Measurements from ENCODE around the gene AGPAT1.
A peak's percentile ranks its signal among the peaks of the same experiment; 100 is the strongest.
"Not testable (repeated sequence)": the region's sequence is repeated elsewhere in the genome, so short reads cannot be mapped to it uniquely, and the experiment has no call there.

The AGPAT1 gene

DNA sequence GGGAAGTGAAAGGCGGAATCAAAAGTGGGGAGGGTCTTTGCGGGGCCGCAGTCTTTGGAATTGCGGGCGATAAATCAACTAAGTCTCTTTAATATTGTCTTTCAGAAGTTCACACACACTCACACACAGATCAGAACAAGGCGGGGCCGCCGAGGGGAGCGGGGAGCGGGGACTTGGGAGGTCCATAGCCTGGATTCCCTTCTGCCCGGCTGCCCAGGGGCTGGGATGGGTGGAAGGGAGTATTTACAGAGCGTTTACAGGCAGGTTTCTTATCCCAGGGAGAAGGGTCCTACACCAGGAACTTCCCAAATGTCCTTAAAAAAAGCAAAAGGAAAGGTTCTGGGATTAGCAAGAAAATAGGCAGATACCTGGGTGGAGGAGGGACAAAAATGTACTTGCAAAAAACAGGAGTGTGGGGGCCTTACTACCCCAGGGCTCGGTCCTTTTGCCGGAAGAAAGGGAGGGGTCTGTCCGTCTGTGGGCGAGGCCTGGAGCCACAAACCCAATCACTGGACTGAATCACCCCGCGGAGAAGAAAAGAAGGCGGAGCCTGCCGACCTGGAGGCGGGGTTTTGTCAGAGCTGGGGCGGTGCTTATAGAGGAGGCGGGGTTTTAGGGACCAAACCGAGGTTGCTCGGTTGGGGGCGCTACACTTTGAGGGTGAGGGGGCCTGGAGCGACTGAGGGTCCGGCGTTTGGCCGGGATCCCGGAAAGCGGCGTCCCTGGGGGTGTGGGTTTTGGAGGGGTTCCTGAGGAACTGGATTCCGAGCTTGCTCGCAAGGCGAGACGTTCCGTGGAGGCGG lies 27.4 kb downstream of the AGPAT1 start:
- Mint-ChIP-seq H3K36me3 (ENCODE audit: low read depth) (no peaks in the 10 kb centered on the region), H3K4me3 (peak overlapping the region; percentile 79), H3K9me3 (no peaks in the 10 kb centered on the region), H3K4me1 (ENCODE audit: low read depth) (peaks cover 19% of the 10 kb centered on the region), H3K27ac (peak overlapping the region; percentile 29), H3K27me3 (ENCODE audit: low read depth) (peaks cover 69% of the 10 kb centered on the region)
- DNase-seq (ENCODE audit: low spot score): peak; percentile 63

DNA sequence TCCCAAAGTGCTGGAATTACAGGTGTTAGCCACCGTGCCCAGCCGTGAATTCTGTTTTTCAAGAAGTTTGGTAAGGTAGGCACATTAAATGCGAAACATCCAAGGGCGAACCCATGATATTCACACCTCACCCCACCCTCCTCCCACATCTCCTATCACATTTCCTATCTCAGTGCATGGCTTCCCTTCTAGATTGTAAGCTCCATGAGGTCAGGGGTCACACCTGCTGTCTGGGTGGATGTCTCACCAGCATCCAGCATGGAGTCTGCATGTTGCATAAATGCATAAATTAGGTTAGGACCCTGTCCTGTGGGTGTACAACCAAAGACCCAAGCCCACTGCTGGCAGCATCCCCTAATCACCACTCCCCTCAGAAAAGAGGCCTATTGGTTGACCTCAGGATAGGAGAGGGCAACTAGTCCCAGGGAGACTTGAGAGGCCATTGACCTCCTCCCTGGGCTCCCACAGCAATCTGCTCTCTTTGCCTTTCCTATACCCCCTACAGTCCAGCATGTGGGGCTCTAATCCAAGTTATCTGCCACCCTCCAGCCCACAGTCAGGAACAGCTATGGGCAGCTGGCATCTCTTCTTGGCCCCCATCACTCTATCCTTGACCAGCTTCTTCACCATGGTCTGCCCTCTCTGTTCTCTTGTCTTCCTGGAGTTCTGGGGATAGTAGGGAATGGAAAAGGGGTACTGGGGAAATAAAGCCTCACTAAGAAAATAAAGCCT lies 28.3 kb downstream of the AGPAT1 start:
- Mint-ChIP-seq H3K9me3 (no peaks in the 10 kb centered on the region), H3K27me3 (ENCODE audit: low read depth) (peaks cover 60% of the 10 kb centered on the region), H3K4me1 (ENCODE audit: low read depth) (peaks cover 13% of the 10 kb centered on the region), H3K36me3 (ENCODE audit: low read depth) (no peaks in the 10 kb centered on the region), H3K4me3 (no peak overlapping the region), H3K27ac (no peak overlapping the region)
- no peak for DNase-seq (ENCODE audit: low spot score)

GRCh38 chr6:32146687-32147086 lies 29.2 kb downstream of the AGPAT1 start:
- no peak overlapping the region for H3K4me3 Mint-ChIP-seq
- H3K27ac Mint-ChIP-seq: no peak overlapping the region
- peaks cover 13% of the 10 kb centered on the region for H3K4me1 Mint-ChIP-seq (ENCODE audit: low read depth)
- peaks cover 59% of the 10 kb centered on the region for H3K27me3 Mint-ChIP-seq (ENCODE audit: low read depth)
- no peaks in the 10 kb centered on the region for H3K9me3 Mint-ChIP-seq
- no peak for DNase-seq (ENCODE audit: low spot score)
- no peaks in the 10 kb centered on the region for H3K36me3 Mint-ChIP-seq (ENCODE audit: low read depth)

DNA sequence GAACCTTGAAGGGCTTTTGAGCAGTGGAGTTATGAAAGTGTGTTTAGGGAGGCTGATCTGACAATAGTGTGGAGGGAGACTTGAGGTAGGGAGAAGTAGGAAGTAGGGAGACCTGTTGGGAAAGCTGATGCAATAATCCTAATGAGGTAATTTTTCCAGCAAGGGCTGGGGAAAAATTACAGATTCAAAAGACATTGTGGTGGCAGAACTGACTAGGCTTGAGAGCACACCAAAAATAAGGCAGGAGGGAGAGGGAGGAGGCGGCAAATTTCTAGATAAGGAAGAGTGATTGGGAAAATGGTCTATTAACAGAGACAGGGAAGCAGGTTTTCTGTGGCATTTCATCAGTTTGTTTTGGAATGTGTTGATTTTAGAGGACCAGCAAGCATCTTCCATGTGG lies 29.6 kb downstream of the AGPAT1 start:
- Mint-ChIP-seq H3K4me3 (no peak overlapping the region), H3K36me3 (ENCODE audit: low read depth) (no peaks in the 10 kb centered on the region), H3K27me3 (ENCODE audit: low read depth) (peaks cover 58% of the 10 kb centered on the region), H3K27ac (no peak overlapping the region), H3K9me3 (no peaks in the 10 kb centered on the region), H3K4me1 (ENCODE audit: low read depth) (peaks cover 12% of the 10 kb centered on the region)
- DNase-seq (ENCODE audit: low spot score): no peak

GRCh38 chr6:32144238-32144637 lies 31.6 kb downstream of the AGPAT1 start:
- not testable (repeated sequence) for H3K4me3 Mint-ChIP-seq; H3K27ac Mint-ChIP-seq; H3K9me3 Mint-ChIP-seq; DNase-seq (ENCODE audit: low spot score); H3K36me3 Mint-ChIP-seq (ENCODE audit: low read depth)
- Mint-ChIP-seq H3K27me3 (ENCODE audit: low read depth) (peaks cover 47% of the 10 kb centered on the region), H3K4me1 (ENCODE audit: low read depth) (peaks cover 11% of the 10 kb centered on the region)

GRCh38 chr6:32140420-32141046 lies 35.4 kb downstream of the AGPAT1 start:
- Mint-ChIP-seq H3K27ac (no peak overlapping the region), H3K9me3 (no peaks in the 10 kb centered on the region), H3K36me3 (ENCODE audit: low read depth) (no peaks in the 10 kb centered on the region), H3K4me3 (no peak overlapping the region), H3K27me3 (ENCODE audit: low read depth) (peaks cover 11% of the 10 kb centered on the region), H3K4me1 (ENCODE audit: low read depth) (no peaks in the 10 kb centered on the region)
- no peak for DNase-seq (ENCODE audit: low spot score)

GRCh38 chr6:32139590-32139989 lies 36.3 kb downstream of the AGPAT1 start:
- no peaks in the 10 kb centered on the region for H3K36me3 Mint-ChIP-seq (ENCODE audit: low read depth)
- DNase-seq (ENCODE audit: low spot score): no peak
- H3K9me3 Mint-ChIP-seq: no peaks in the 10 kb centered on the region
- H3K27ac Mint-ChIP-seq: no peak overlapping the region
- H3K4me1 Mint-ChIP-seq (ENCODE audit: low read depth): no peaks in the 10 kb centered on the region
- no peak overlapping the region for H3K4me3 Mint-ChIP-seq
- H3K27me3 Mint-ChIP-seq (ENCODE audit: low read depth): peaks cover 12% of the 10 kb centered on the region

GRCh38 chr6:32137454-32137853 lies 38.4 kb downstream of the AGPAT1 start:
- Mint-ChIP-seq H3K27ac (no peak overlapping the region), H3K4me3 (no peak overlapping the region), H3K4me1 (ENCODE audit: low read depth) (no peaks in the 10 kb centered on the region), H3K27me3 (ENCODE audit: low read depth) (peaks cover 14% of the 10 kb centered on the region), H3K36me3 (ENCODE audit: low read depth) (no peaks in the 10 kb centered on the region), H3K9me3 (no peaks in the 10 kb centered on the region)
- DNase-seq (ENCODE audit: low spot score): no peak

- H3K9me3 Mint-ChIP-seq: no peaks in the 10 kb centered on the region
- no peaks in the 10 kb centered on the region for H3K36me3 Mint-ChIP-seq (ENCODE audit: low read depth)
- no peak for DNase-seq (ENCODE audit: low spot score)
- H3K27ac Mint-ChIP-seq: no peak overlapping the region
- H3K4me1 Mint-ChIP-seq (ENCODE audit: low read depth): peaks cover 10% of the 10 kb centered on the region
- no peak overlapping the region for H3K4me3 Mint-ChIP-seq
- H3K27me3 Mint-ChIP-seq (ENCODE audit: low read depth): peaks cover 10% of the 10 kb centered on the region
These were observed 42.1 kb downstream of the AGPAT1 start for GRCh38 chr6:32133786-32134185.

DNA sequence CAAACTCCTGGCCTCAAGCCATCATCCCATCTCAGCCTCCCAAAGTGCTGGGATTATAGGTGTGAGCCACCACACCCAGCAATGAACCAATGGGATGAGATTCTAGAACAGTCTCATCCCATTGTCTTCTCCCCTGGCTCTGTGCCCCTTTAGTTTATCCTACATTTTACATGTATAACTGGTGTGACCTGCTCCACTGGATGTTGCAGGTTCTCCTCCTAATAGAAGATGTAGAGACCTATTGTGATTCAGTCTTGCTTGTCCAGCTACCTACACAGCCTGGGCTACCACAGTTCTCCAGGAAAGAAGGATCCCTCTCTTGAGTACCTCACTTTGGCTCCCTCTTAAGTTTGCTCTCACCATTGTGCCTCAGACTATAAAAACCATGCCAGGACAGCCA lies 43.8 kb downstream of the AGPAT1 start:
- H3K4me1 Mint-ChIP-seq (ENCODE audit: low read depth): peaks cover 19% of the 10 kb centered on the region
- no peak overlapping the region for H3K4me3 Mint-ChIP-seq
- H3K27ac Mint-ChIP-seq: no peak overlapping the region
- H3K9me3 Mint-ChIP-seq: no peaks in the 10 kb centered on the region
- peaks cover 4% of the 10 kb centered on the region for H3K36me3 Mint-ChIP-seq (ENCODE audit: low read depth)
- H3K27me3 Mint-ChIP-seq (ENCODE audit: low read depth): peaks cover 10% of the 10 kb centered on the region
- no peak for DNase-seq (ENCODE audit: low spot score)

- H3K27ac Mint-ChIP-seq: peak overlapping the region; percentile 31
These were observed 44.4 kb downstream of the AGPAT1 start for GRCh38 chr6:32131439-32131948.

GRCh38 chr6:32129297-32130088 lies 46.4 kb downstream of the AGPAT1 start:
- peak overlapping the region; percentile 91 for H3K27ac Mint-ChIP-seq
- H3K9me3 Mint-ChIP-seq: no peaks in the 10 kb centered on the region
- peaks cover 31% of the 10 kb centered on the region for H3K4me1 Mint-ChIP-seq (ENCODE audit: low read depth)
- H3K27me3 Mint-ChIP-seq (ENCODE audit: low read depth): peaks cover 8% of the 10 kb centered on the region
- H3K36me3 Mint-ChIP-seq (ENCODE audit: low read depth): peaks cover 19% of the 10 kb centered on the region
- no peak for DNase-seq (ENCODE audit: low spot score)
- peak overlapping the region; percentile 100 for H3K4me3 Mint-ChIP-seq

More at GRCh38 chr6:32131439-32131948, 44.4 kb downstream of the AGPAT1 start:
- DNase-seq (ENCODE audit: low spot score): no peak
- Mint-ChIP-seq H3K36me3 (ENCODE audit: low read depth) (peaks cover 9% of the 10 kb centered on the region), H3K4me3 (peak overlapping the region; percentile 30), H3K27me3 (ENCODE audit: low read depth) (peaks cover 10% of the 10 kb centered on the region), H3K9me3 (no peaks in the 10 kb centered on the region), H3K4me1 (ENCODE audit: low read depth) (peaks cover 25% of the 10 kb centered on the region)

DNA sequence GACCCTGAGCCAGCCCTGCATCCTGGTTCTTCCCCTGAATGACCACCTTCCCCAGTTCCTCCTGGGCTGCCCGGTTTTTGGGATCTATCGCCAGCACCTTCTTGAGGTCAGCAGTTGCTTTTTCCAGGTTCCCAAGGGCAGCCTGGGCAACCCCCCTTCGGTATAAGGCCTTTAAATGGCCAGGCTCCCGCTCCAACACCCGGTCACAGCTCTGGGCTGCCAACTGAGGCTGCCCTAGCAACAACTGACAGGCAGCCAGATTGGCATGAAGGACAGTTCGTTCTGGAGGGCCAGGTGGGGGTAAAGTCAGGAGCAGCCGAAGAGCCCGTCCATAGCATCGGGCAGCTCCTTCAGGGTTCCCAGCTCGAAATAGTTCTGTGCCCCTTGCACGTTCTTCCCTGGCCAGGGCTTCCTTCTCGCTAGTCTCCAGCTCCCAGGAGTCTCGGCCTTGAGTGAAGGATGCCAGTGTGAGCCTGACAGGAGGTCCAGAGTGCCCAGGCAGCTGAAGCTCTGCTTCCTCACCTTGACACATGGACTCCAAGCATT lies 47.1 kb downstream of the AGPAT1 start:
- Mint-ChIP-seq H3K4me3 (peak overlapping the region; percentile 100), H3K27ac (peak overlapping the region; percentile 99), H3K4me1 (ENCODE audit: low read depth) (peaks cover 34% of the 10 kb centered on the region), H3K27me3 (ENCODE audit: low read depth) (peaks cover 4% of the 10 kb centered on the region), H3K36me3 (ENCODE audit: low read depth) (peaks cover 25% of the 10 kb centered on the region), H3K9me3 (no peaks in the 10 kb centered on the region)
- no peak for DNase-seq (ENCODE audit: low spot score)
